RWPE1 (cell line): ENCODE measurements around the gene TSPAN12.
A peak's percentile ranks its signal among the peaks of the same experiment; 100 is the strongest.

ENCODE experiments used
- CTCF ChIA-PET: fragments of 350-600 bp; sonication (Branson Sonifier 250); formaldehyde crosslinking; extraction: SDS; loops from one replicate; lab custom pipeline; 2021; lab: Yijun Ruan, JAX
- POLR2A ChIA-PET: fragments of 400-600 bp; formaldehyde crosslinking; extraction: SDS; loops from one replicate; lab custom pipeline; 2020; ENCODE audit warnings: antibody characterized with exemption; ENCODE audit not compliant: low non-redundant PET; lab: Yijun Ruan, JAX
- DNase-seq: peaks from one replicate; pipeline ENCODE4 v3.0.0; 2012; ENCODE audit warnings: low spot score
- H3K27ac ChIP-seq: fragments of 450-650 bp; 2 replicates; pipeline ENCODE4 v1.5.1; 2017
- TF ChIP-seq, protein P1 (sequence below): fragments of 450-650 bp; conservative IDR thresholded peaks from 2 replicates; pipeline ENCODE4 v1.5.1; 2017; ENCODE audit warnings: low read depth, mild to moderate bottlenecking

Gene TSPAN12

DNA sequence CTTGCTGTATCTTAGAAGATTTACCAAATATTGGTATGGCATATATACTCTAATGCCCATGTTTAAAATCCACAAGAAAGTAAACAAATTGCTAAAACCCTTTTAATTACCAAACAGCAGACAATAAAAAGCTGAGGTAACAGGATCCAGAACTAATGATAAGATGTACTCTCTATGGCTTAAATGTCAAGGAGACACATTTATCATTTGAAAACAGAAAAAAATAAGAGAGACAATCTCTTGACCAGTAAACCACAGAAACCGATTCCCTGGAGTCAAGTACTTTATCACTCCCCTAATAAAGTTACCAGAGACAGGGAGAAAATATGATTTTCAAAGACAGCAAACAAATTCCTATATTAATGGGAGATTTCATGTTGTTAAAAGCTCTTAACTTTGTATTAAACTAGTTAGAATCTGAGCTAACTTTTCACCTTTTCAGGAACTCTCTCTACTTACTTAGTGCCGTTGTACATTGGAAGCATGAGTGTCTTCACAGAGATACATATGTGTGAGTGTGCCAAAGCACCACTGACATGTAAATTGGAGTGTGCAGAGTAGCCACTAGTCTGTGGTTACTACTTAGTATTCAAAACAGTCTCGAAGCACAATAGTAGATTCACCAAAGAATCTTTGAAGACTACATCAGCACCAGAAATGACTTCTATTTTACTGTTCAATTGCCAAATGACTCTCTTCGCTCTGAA, 44.2 kb downstream of the TSPAN12 start:
- no peak overlapping the region for H3K27ac ChIP-seq
- DNase-seq, result no peak
- TF ChIP-seq, protein P1, sequence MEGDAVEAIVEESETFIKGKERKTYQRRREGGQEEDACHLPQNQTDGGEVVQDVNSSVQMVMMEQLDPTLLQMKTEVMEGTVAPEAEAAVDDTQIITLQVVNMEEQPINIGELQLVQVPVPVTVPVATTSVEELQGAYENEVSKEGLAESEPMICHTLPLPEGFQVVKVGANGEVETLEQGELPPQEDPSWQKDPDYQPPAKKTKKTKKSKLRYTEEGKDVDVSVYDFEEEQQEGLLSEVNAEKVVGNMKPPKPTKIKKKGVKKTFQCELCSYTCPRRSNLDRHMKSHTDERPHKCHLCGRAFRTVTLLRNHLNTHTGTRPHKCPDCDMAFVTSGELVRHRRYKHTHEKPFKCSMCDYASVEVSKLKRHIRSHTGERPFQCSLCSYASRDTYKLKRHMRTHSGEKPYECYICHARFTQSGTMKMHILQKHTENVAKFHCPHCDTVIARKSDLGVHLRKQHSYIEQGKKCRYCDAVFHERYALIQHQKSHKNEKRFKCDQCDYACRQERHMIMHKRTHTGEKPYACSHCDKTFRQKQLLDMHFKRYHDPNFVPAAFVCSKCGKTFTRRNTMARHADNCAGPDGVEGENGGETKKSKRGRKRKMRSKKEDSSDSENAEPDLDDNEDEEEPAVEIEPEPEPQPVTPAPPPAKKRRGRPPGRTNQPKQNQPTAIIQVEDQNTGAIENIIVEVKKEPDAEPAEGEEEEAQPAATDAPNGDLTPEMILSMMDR, result no peak
- ChIA-PET CTCF (interaction anchor here (0.5 kb wide), 1 partner anchor 140 kb away, joined by 3 read pairs; no protein-coding TSS in a partner anchor), POLR2A (no interaction called here)

DNA sequence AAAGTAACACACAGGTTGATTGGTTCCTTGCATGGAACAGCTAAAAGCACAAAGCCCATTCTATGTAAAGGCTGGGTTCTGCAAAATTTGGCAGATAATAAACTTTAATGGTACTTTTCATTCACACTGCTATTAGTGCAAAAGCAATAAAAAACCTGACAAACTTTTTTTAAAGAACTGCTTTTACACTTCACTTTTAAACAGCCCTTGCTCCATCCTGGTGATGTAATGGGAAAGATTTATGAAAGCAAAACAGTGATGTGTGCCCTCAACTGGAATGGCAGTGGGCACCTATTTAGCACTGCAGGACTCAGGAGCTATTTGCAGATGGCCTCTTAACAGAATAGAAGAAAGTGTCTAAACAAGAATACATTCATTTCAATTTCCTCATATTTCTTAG, 44.9 kb downstream of the TSPAN12 start:
- POLR2A ChIA-PET, result no interaction called here
- TF ChIP-seq, protein P1, result no peak
- CTCF ChIA-PET, result interaction anchor here (0.5 to 0.6 kb wide), 2 partner anchors 141 to 708 kb away, joined by 3 read pairs; no protein-coding TSS in a partner anchor
- no peak overlapping the region for H3K27ac ChIP-seq
- DNase-seq, result no peak

DNA sequence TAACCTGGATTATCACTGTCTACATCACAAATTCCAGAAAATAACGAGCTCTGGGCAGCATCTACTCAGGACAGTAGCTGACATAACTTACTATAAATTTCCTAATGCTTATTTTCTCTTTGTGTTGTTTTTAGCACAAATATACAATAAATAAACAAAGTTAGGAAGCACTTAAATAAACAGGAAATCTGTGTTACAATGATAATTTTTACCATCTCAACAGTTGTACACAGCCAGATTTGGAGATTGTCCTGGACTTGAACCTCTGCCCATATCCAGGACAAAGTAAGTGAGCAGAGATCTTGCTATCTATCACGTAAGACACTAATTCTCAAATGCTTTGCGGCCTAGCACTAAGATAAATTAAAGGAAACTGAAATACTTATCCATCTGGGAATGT, 48.7 kb downstream of the TSPAN12 start:
- H3K27ac ChIP-seq, result no peak overlapping the region
- TF ChIP-seq, protein P1, result no peak
- no peak for DNase-seq
- POLR2A ChIA-PET, result no interaction called here
- CTCF ChIA-PET, result no interaction called here

DNA sequence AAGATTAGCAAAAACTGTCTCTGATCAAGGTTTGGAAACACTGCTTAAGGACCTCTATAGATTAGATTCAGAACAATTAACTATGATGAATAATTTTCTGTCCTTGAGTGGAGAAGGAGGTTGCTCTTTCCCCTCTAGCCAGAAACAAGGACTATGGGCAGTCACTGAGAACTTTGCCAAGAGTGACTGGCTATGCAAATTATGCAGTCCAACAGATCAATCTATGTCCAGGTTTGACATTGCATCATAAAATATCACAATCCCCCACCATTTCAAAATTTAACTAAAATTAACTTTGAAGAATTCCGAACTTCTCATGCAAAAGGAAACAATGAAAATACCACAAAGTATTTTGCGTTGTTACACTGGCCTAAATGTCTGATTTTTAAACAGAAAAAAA, 50.6 kb downstream of the TSPAN12 start:
- TF ChIP-seq, protein P1, result no peak
- H3K27ac ChIP-seq, result no peak overlapping the region
- DNase-seq, result no peak
- CTCF ChIA-PET, result no interaction called here
- POLR2A ChIA-PET, result no interaction called here

DNA sequence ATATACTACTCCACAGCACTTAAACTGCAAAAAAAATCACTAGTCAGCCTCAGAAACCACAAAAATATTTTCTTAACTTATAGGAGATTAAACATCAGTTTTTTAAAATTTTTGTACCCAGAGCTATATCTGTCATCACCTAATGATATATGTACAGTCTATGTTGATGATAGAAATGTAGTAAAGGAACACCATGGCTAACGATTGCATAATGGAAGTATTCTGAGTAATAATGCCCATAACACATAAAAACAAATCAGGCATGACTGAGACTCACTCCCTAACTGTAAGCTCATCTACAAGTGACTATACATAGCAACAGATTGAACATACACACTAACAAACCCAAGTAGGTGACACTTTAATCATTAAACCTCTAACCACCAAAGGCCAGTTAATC, 51.3 kb downstream of the TSPAN12 start:
- ChIA-PET CTCF (interaction anchor here (0.6 to 1.4 kb wide), 8 partner anchors 15 to 373 kb away, joined by 3 to 5 read pairs (median 4); partner anchors contain the start of gene TSPAN12), POLR2A (no interaction called here)
- H3K27ac ChIP-seq, result no peak overlapping the region
- DNase-seq, result no peak
- TF ChIP-seq, protein P1, result no peak

DNA sequence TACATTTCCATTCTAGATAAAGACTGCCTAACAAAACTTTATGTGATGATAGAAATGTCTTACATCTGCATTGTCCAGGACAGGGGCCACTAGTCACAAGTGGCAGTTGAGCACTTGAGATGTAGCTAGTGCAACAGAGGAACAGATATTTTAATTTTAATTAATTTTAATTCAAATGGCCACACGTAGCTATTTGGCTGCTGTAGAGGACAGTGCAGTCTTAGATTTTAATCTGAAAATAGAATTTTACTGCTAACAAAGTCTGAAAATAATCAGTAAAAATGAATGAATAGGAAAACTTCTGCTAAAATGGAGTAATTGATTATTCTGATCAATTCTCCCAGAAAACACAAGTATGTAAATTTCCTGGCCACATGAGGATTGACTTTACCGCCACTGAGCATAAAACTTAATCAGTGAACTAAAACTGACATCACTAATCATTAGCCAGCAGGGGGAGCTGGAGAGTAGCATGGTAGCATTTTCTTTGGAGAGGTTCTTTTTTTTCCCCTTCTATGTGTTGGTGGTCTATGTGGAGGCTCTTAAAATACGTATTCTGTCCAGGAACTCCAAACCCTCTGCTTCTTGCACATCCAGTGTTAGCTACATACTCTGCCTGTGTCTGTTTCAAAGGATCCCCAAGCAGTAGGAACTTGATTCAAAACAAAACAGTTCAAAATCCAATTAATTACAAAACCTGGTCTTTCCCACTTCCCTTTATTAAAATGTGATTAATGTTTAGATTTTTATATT, 52.1 kb downstream of the TSPAN12 start:
- CTCF ChIA-PET, result interaction anchor here (0.5 to 1.4 kb wide), 13 partner anchors 14 to 1632 kb away, joined by 3 to 5 read pairs (median 3); partner anchors contain the start of gene TSPAN12
- no peak overlapping the region for H3K27ac ChIP-seq
- TF ChIP-seq, protein P1, result peak; percentile 90
- POLR2A ChIA-PET, result no interaction called here
- DNase-seq, result peak; percentile 37
